HepG2 (cell line): ENCODE data around the gene TSC1. TPM values are rescaled to one million over a fixed set of nuclear protein-coding genes. Genes with fewer than 3 reads are reported as not detected.

Experiments used
- CENPX ChIP-seq: sonication (generic); formaldehyde crosslinking; IDR thresholded peaks from 2 replicates; pipeline ENCODE4 v1.9.0; 2021; ENCODE audit warnings: mild to moderate bottlenecking, missing genetic modification reagents, moderate library complexity
- CREM ChIP-seq, 2 experiments: sonication (generic) in 1 of 2; formaldehyde crosslinking in 1 of 2; IDR thresholded peaks; 2 replicates each; pipeline versions ENCODE4 v1.4.0 to v1.6.1; 2016 to 2020; ENCODE audit warnings: antibody characterized with exemption in 1 of 2, mild to moderate bottlenecking in 1 of 2, missing genetic modification reagents in 1 of 2
- FOXP1 ChIP-seq, 2 experiments: fragments of 450-650 bp in 1 of 2; IDR thresholded peaks; 2 replicates each; pipeline ENCODE4 v1.6.1; 2017 to 2018; ENCODE audit warnings: antibody characterized with exemption in 1 of 2
- KDM3A ChIP-seq: IDR thresholded peaks from 2 replicates; pipeline ENCODE4 v1.6.1; 2018; ENCODE audit warnings: low read depth, missing compliant biosample characterization
- NR2F6 ChIP-seq, 2 experiments: IDR thresholded peaks; 2 replicates each; pipeline ENCODE4 v1.6.1; 2016; ENCODE audit warnings: antibody characterized with exemption in 1 of 2, mild to moderate bottlenecking in 1 of 2
- PAF1 ChIP-seq: IDR thresholded peaks from 2 replicates; pipeline ENCODE4 v1.6.1; 2016; ENCODE audit warnings: missing genetic modification reagents, missing compliant biosample characterization
- RELA ChIP-seq: sonication (generic); formaldehyde crosslinking; IDR thresholded peaks from 2 replicates; pipeline ENCODE4 v1.4.0; 2020; ENCODE audit warnings: missing genetic modification reagents
- SNRNP70 ChIP-seq: fragments of 200-400 bp; formaldehyde crosslinking; IDR thresholded peaks from 2 replicates; pipeline ENCODE4 v1.6.1; 2017; ENCODE audit warnings: mild to moderate bottlenecking, low read depth, low read length, moderate library complexity
- ZNF430 ChIP-seq: sonication (generic); formaldehyde crosslinking; IDR thresholded peaks from 2 replicates; pipeline ENCODE4 v1.9.0; 2021; ENCODE audit warnings: mild to moderate bottlenecking, missing genetic modification reagents
- polyA plus RNA-seq, 8 experiments: library from polyadenylated mRNA; depleted of rRNA in 3 of 8; stranded (reverse) in 7 of 8; unstranded in 1 of 8; fragments of >200 nt; fragmentation: Illumina TruSeq in 4 of 8; extraction: Trizol in 4 of 8; gene quantifications; 2 replicates each; pipeline versions ENCODE4 v1.2.1 to v1.2.3, GENCODE V29; 2011 to 2016; ENCODE audit warnings: low read depth in 4 of 8, missing spikeins in 1 of 8, mixed read lengths in 1 of 8; ENCODE audit not compliant: insufficient read depth in 1 of 8
- total RNA-seq, 5 experiments: library from RNA; depleted of rRNA; stranded (reverse); fragments of >200 nt; fragmentation: Illumina TruSeq; extraction: Trizol; gene quantifications; 2 replicates each; pipeline ENCODE4 v1.2.3, GENCODE V29; 2016; ENCODE audit warnings: low read depth in 1 of 5
- TF ChIP-seq, protein P1 (sequence below): sonication (generic); formaldehyde crosslinking; IDR thresholded peaks from 2 replicates; pipeline ENCODE4 v1.5.1; 2020; ENCODE audit warnings: mild to moderate bottlenecking, missing genetic modification reagents, borderline replicate concordance
- TF ChIP-seq, protein P2 (sequence below): conservative IDR thresholded peaks from 2 replicates; pipeline ENCODE4 v1.6.1; 2018; ENCODE audit warnings: missing genetic modification reagents
- TF ChIP-seq, protein P3 (sequence below): sonication (generic); formaldehyde crosslinking; IDR thresholded peaks from 2 replicates; pipeline ENCODE4 v1.8.1; 2023; ENCODE audit warnings: mild to moderate bottlenecking, missing genetic modification reagents
- TF ChIP-seq, protein P4 (sequence below): sonication (generic); formaldehyde crosslinking; conservative IDR thresholded peaks from 2 replicates; pipeline ENCODE4 v1.8.1; 2023; ENCODE audit warnings: missing genetic modification reagents
- TF ChIP-seq, protein P5 (sequence below): sonication (generic); formaldehyde crosslinking; IDR thresholded peaks from 2 replicates; pipeline ENCODE4 v1.9.0; 2021; ENCODE audit warnings: missing genetic modification reagents, borderline replicate concordance

Gene TSC1
- total and polyA plus RNA-seq, 2 of the 13 experiments (the other 11 are each of a cell fraction or from before 2014, with no cell fraction given) = 31.6 to 66.1 TPM

DNA sequence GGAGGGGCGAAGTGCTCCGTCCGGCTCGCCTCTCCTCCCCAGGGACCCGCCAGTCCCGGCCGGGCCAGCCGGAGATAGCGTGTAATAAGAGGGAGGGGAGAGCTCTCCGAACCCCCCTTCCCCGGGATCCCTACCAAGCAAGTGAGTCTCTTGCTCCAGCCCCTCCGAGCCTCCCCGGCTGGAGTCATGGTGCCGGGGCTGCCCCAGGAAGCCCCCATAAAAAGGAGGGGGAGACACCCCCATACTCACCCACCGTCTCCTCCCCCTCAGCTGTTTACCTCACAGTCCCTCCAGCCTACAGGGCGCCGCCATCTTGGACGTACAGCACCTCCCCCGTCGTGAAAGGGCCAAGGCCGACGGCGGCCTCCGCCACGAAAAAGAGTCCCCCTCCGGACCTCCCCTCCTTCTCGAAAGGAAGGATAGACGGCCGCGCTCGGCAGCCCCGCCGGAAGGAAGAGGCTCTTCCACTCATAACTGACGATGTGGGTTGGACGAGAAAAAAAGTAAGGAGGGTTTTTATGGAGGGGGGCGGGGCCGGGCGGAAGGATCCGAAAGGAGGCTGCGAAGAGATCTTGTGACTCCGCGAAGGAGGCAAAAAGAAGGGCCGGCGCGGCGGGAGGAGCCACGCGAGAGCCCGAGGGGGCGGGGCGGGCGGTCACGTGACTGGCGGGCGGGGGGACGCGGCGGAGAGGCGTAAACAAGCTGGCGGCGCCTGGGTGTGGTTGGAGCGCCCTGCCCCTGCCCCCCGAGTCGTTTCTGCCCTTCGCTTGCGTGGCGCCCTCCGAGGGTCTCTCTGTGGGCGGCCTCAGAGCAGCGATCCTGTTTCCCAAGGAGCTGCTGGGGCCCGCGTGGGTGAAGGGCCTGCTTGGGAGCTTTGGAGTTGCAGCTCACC is at the start of gene TSC1 (continued):
- TF ChIP-seq CREM (IDR thresholded peaks at IDR 0.05) (peak; percentile 88), CREM (CRISPR knock-in tag; IDR thresholded peaks at IDR 0.05) (peak; percentile 55; the same call in 1 of the 2 replicates), SNRNP70 (no peak), CENPX (CRISPR knock-in tag) (no peak), NR2F6 (IDR thresholded peaks at IDR 0.05) (0 out of 2 replicates have a peak, but pooled peaks have one; percentile 20), NR2F6 (CRISPR knock-in tag; IDR thresholded peaks at IDR 0.05) (peak; percentile 63), PAF1 (CRISPR knock-in tag) (no peak), RELA (CRISPR knock-in tag) (no peak), KDM3A (peak; percentile 52; the same call in 1 of the 2 replicates), FOXP1 (IDR thresholded peaks at IDR 0.05) (peak; percentile 22; the same call in 1 of the 2 replicates), FOXP1 (CRISPR knock-in tag; IDR thresholded peaks at IDR 0.05) (no peak), ZNF430 (CRISPR knock-in tag) (peak; percentile 89)
- TF ChIP-seq, protein P1, sequence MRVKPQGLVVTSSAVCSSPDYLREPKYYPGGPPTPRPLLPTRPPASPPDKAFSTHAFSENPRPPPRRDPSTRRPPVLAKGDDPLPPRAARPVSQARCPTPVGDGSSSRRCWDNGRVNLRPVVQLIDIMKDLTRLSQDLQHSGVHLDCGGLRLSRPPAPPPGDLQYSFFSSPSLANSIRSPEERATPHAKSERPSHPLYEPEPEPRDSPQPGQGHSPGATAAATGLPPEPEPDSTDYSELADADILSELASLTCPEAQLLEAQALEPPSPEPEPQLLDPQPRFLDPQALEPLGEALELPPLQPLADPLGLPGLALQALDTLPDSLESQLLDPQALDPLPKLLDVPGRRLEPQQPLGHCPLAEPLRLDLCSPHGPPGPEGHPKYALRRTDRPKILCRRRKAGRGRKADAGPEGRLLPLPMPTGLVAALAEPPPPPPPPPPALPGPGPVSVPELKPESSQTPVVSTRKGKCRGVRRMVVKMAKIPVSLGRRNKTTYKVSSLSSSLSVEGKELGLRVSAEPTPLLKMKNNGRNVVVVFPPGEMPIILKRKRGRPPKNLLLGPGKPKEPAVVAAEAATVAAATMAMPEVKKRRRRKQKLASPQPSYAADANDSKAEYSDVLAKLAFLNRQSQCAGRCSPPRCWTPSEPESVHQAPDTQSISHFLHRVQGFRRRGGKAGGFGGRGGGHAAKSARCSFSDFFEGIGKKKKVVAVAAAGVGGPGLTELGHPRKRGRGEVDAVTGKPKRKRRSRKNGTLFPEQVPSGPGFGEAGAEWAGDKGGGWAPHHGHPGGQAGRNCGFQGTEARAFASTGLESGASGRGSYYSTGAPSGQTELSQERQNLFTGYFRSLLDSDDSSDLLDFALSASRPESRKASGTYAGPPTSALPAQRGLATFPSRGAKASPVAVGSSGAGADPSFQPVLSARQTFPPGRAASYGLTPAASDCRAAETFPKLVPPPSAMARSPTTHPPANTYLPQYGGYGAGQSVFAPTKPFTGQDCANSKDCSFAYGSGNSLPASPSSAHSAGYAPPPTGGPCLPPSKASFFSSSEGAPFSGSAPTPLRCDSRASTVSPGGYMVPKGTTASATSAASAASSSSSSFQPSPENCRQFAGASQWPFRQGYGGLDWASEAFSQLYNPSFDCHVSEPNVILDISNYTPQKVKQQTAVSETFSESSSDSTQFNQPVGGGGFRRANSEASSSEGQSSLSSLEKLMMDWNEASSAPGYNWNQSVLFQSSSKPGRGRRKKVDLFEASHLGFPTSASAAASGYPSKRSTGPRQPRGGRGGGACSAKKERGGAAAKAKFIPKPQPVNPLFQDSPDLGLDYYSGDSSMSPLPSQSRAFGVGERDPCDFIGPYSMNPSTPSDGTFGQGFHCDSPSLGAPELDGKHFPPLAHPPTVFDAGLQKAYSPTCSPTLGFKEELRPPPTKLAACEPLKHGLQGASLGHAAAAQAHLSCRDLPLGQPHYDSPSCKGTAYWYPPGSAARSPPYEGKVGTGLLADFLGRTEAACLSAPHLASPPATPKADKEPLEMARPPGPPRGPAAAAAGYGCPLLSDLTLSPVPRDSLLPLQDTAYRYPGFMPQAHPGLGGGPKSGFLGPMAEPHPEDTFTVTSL (CRISPR knock-in tag) = peak; percentile 54; the same call in 1 of the 2 replicates
- TF ChIP-seq, protein P2, sequence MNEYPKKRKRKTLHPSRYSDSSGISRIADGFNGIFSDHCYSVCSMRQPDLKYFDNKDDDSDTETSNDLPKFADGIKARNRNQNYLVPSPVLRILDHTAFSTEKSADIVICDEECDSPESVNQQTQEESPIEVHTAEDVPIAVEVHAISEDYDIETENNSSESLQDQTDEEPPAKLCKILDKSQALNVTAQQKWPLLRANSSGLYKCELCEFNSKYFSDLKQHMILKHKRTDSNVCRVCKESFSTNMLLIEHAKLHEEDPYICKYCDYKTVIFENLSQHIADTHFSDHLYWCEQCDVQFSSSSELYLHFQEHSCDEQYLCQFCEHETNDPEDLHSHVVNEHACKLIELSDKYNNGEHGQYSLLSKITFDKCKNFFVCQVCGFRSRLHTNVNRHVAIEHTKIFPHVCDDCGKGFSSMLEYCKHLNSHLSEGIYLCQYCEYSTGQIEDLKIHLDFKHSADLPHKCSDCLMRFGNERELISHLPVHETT (CRISPR knock-in tag) = no peak
- TF ChIP-seq, protein P3, sequence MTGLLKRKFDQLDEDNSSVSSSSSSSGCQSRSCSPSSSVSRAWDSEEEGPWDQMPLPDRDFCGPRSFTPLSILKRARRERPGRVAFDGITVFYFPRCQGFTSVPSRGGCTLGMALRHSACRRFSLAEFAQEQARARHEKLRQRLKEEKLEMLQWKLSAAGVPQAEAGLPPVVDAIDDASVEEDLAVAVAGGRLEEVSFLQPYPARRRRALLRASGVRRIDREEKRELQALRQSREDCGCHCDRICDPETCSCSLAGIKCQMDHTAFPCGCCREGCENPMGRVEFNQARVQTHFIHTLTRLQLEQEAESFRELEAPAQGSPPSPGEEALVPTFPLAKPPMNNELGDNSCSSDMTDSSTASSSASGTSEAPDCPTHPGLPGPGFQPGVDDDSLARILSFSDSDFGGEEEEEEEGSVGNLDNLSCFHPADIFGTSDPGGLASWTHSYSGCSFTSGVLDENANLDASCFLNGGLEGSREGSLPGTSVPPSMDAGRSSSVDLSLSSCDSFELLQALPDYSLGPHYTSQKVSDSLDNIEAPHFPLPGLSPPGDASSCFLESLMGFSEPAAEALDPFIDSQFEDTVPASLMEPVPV (CRISPR knock-in tag) = peak; percentile 72
- TF ChIP-seq, protein P4, sequence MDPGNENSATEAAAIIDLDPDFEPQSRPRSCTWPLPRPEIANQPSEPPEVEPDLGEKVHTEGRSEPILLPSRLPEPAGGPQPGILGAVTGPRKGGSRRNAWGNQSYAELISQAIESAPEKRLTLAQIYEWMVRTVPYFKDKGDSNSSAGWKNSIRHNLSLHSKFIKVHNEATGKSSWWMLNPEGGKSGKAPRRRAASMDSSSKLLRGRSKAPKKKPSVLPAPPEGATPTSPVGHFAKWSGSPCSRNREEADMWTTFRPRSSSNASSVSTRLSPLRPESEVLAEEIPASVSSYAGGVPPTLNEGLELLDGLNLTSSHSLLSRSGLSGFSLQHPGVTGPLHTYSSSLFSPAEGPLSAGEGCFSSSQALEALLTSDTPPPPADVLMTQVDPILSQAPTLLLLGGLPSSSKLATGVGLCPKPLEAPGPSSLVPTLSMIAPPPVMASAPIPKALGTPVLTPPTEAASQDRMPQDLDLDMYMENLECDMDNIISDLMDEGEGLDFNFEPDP (CRISPR knock-in tag) = 0 out of 2 replicates have a peak, but pooled peaks have one; percentile 73
- TF ChIP-seq, protein P5, sequence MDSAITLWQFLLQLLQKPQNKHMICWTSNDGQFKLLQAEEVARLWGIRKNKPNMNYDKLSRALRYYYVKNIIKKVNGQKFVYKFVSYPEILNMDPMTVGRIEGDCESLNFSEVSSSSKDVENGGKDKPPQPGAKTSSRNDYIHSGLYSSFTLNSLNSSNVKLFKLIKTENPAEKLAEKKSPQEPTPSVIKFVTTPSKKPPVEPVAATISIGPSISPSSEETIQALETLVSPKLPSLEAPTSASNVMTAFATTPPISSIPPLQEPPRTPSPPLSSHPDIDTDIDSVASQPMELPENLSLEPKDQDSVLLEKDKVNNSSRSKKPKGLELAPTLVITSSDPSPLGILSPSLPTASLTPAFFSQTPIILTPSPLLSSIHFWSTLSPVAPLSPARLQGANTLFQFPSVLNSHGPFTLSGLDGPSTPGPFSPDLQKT (CRISPR knock-in tag) = no peak
